ENCODE results near the gene RYR1. TPM values are rescaled to one million over a fixed set of nuclear protein-coding genes. Genes with fewer than 3 reads are reported as not detected.

RYR1 gene
- total RNA-seq, 1 experiment from 2014 or later: 4.1 TPM

DNA sequence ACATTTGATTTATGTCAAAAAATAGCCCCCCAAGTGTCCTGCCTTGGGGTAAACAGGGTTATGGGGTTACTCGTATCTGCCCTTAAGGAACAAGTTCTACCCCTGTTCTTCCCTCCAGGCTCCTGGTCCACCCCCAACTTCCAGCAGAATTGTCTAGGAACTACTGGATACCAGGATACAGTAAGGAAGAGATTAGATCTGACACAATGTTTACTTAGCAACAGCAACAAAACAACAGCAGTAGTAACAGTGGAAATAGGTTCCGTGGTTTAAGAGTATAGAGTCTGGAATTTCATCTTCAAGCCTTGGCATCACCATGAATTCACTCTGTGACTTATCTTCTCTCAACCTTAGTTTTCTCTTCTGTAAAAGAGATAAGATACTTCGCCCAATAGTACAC is 32.3 kb upstream of the RYR1 start:
- H3K79me2 ChIP-seq (ENCODE audit: insufficient read depth, low read length): peaks cover 9% of the 10 kb centered on the region; the same call in 1 of the 2 replicates
- intact Hi-C loops (cut with micrococcal nuclease): loop anchor here (5.0 to 10.0 kb wide), 2 partner anchors 114 to 169 kb away; no protein-coding TSS in a partner anchor
- H3K4me3 ChIP-seq (replicated peaks in 1 of 2; ENCODE audit: low read depth in 1 of 2, low read length in 2 of 2): no peak overlapping the region
- DNase-seq (ENCODE audit: low read depth, low spot score) (no peak), ATAC-seq (no peak)
- peaks cover 8 to 17% of the 10 kb centered on the region in 2 experiments; a peak in 3 of 4 replicates for H3K4me1 ChIP-seq (ENCODE audit: control insufficient read depth in 1 of 2, insufficient read depth in 2 of 2, low read length in 2 of 2)
- no peak overlapping the region for H3K27ac ChIP-seq (ENCODE audit: low read depth, low read length)
- peaks cover 3 to 4% of the 10 kb centered on the region in 2 experiments; a peak in 1 of 4 replicates for H3K36me3 ChIP-seq (ENCODE audit: control insufficient read depth in 1 of 2, insufficient read depth in 2 of 2, low read length in 2 of 2)
- no TSS peak for BruUV-seq (replicated peaks)
- no peak for TF ChIP-seq CBX3 (IDR thresholded peaks at IDR 0.05; ENCODE audit: low read depth)
- no peak for TF ChIP-seq REST (IDR thresholded peaks at IDR 0.05; ENCODE audit: low read depth)
- TF ChIP-seq SRF (IDR thresholded peaks at IDR 0.05; ENCODE audit: low read depth): no peak
- TF ChIP-seq EGR1 (IDR thresholded peaks at IDR 0.05; ENCODE audit: low read depth): no peak
- no peaks in the 10 kb centered on the region for H3K27me3 ChIP-seq (ENCODE audit: insufficient read depth, low read length)
- POLR2A ChIA-PET: no interaction called here
- no peaks in the 10 kb centered on the region for H3K9me3 ChIP-seq (ENCODE audit: control insufficient read depth in 1 of 2, insufficient read depth in 1 of 2, low read depth in 1 of 2, low read length in 2 of 2)
- H2AFZ ChIP-seq (ENCODE audit: low read depth, low read length, poor library complexity, severe bottlenecking): no peak overlapping the region
- RAD21 ChIA-PET (ENCODE audit: low non-redundant PET in 1 of 2, low total read pairs in 2 of 2, uncharacterized antibody in 2 of 2, unreplicated experiment in 2 of 2): no interaction called here
- no peaks in the 10 kb centered on the region for H3K9me2 ChIP-seq (ENCODE audit: insufficient read depth)
- CTCF ChIA-PET: no interaction called here
- H4K20me1 ChIP-seq (ENCODE audit: insufficient read depth): no peaks in the 10 kb centered on the region
- no peak overlapping the region for H3K9ac ChIP-seq (ENCODE audit: low read length)
- H3K4me2 ChIP-seq (ENCODE audit: low read length): no peak overlapping the region

DNA sequence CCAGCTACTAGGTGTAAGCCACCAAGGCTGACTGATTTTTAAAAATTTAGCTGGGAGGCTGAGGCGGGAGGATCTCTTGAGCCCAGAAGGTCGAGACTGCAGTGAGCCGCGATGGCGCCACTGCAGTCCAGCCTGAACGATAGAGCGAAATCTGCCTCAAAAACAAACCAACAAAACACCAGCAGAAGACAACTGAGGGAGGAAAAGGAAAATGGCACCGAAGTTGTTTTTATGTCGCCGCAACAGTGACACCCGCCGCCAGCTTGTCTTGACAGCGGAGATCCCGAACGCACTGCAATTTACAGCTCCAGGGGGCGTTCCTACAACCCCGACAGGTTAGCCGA is 30.9 kb upstream of the RYR1 start:
- Histone ChIP-seq H3K9ac (ENCODE audit: low read length) (no peak overlapping the region), H3K4me1 (ENCODE audit: control insufficient read depth in 1 of 2, insufficient read depth in 2 of 2, low read length in 2 of 2) (peaks cover 8 to 17% of the 10 kb centered on the region in 2 experiments; a peak in 3 of 4 replicates), H3K36me3 (ENCODE audit: control insufficient read depth in 1 of 2, insufficient read depth in 2 of 2, low read length in 2 of 2) (peaks cover 9% of the 10 kb centered on the region in 2 experiments; a peak in 2 of 4 replicates), H2AFZ (ENCODE audit: low read depth, low read length, poor library complexity, severe bottlenecking) (no peak overlapping the region), H3K9me2 (ENCODE audit: insufficient read depth) (no peaks in the 10 kb centered on the region), H4K20me1 (ENCODE audit: insufficient read depth) (no peaks in the 10 kb centered on the region), H3K27ac (ENCODE audit: low read depth, low read length) (no peak overlapping the region), H3K4me3 (replicated peaks in 1 of 2; ENCODE audit: low read depth in 1 of 2, low read length in 2 of 2) (peak overlapping the region; percentile 37 to 54), H3K27me3 (ENCODE audit: insufficient read depth, low read length) (no peaks in the 10 kb centered on the region), H3K4me2 (ENCODE audit: low read length) (peak overlapping the region; percentile 89), H3K79me2 (ENCODE audit: insufficient read depth, low read length) (peaks cover 9% of the 10 kb centered on the region; the same call in 1 of the 2 replicates), H3K9me3 (ENCODE audit: control insufficient read depth in 1 of 2, insufficient read depth in 1 of 2, low read depth in 1 of 2, low read length in 2 of 2) (no peaks in the 10 kb centered on the region)
- DNase-seq (ENCODE audit: low read depth, low spot score) (no peak), ATAC-seq (no peak; the same call in 1 of the 2 replicates)
- POLR2A ChIA-PET: interaction anchor here (0.6 to 3.0 kb wide), 15 partner anchors 10 to 528 kb away, joined by 3 to 22 read pairs (median 3); partner anchors contain the start of genes CATSPERG, EIF3K, GGN and MRPS12
- no TSS peak for BruUV-seq (replicated peaks)
- RAD21 ChIA-PET (ENCODE audit: low non-redundant PET in 1 of 2, low total read pairs in 2 of 2, uncharacterized antibody in 2 of 2, unreplicated experiment in 2 of 2): interaction anchor here (0.6 to 1.4 kb wide), 10 partner anchors 14 to 291 kb away, joined by 3 to 11 read pairs (median 4); partner anchors contain the start of genes GGN (in 2 of the 2) and SPRED3 (in 1 of the 2)
- TF ChIP-seq TCF7L2 (IDR thresholded peaks at IDR 0.05; ENCODE audit: borderline replicate concordance, extremely low read depth, insufficient read depth, insufficient read length): peak; percentile 63
- TF ChIP-seq POLR2AphosphoS5 (IDR thresholded peaks at IDR 0.05; ENCODE audit: low read depth, low read length): peak; percentile 54; the same call in 1 of the 2 replicates
- TF ChIP-seq, protein P1, sequence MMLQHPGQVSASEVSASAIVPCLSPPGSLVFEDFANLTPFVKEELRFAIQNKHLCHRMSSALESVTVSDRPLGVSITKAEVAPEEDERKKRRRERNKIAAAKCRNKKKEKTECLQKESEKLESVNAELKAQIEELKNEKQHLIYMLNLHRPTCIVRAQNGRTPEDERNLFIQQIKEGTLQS (IDR thresholded peaks at IDR 0.05): no peak
- CTCF ChIA-PET: interaction anchor here (0.6 to 3.3 kb wide), 52 partner anchors 10 to 649 kb away, joined by 3 to 49 read pairs (median 5); partner anchors contain the start of genes ACTN4, EIF3K, GGN and MRPS12
- intact Hi-C loops (cut with micrococcal nuclease): loop anchor here (2.0 to 10.0 kb wide), 3 partner anchors 112 to 234 kb away; no protein-coding TSS in a partner anchor

Data from HCT116 (cell line).